Osteocyte (in vitro differentiated cells): ENCODE data around the gene VEPH1. TPM values are rescaled to one million over a fixed set of nuclear protein-coding genes. Genes with fewer than 3 reads are reported as not detected.

Experiments used
- DNase-seq: peaks from one replicate; pipeline ENCODE4 v3.0.0; 2021; ENCODE audit warnings: mixed read lengths; ENCODE audit not compliant: unreplicated experiment; ENCODE audit errors: extremely low spot score
- H3K27ac Mint-ChIP-seq: one replicate; pipeline ENCODE4 v1.8.0; 2021; ENCODE audit warnings: mild to moderate bottlenecking, mixed read lengths; ENCODE audit not compliant: unreplicated experiment
- H3K27me3 Mint-ChIP-seq: one replicate; pipeline ENCODE4 v1.8.0; 2021; ENCODE audit warnings: mixed read lengths; ENCODE audit not compliant: unreplicated experiment
- H3K36me3 Mint-ChIP-seq: one replicate; pipeline ENCODE4 v1.8.0; 2021; ENCODE audit warnings: mixed read lengths; ENCODE audit not compliant: unreplicated experiment
- H3K4me1 Mint-ChIP-seq: one replicate; pipeline ENCODE4 v1.8.0; 2021; ENCODE audit warnings: mixed read lengths; ENCODE audit not compliant: unreplicated experiment
- H3K4me3 Mint-ChIP-seq: one replicate; pipeline ENCODE4 v1.8.0; 2021; ENCODE audit warnings: mild to moderate bottlenecking, moderate library complexity, mixed read lengths; ENCODE audit not compliant: unreplicated experiment
- H3K9me3 Mint-ChIP-seq: one replicate; pipeline ENCODE4 v1.8.0; 2021; ENCODE audit warnings: mixed read lengths; ENCODE audit not compliant: unreplicated experiment
- total RNA-seq: library from RNA; stranded (reverse); gene quantifications from 2 replicates; pipeline ENCODE4 v1.2.1, GENCODE V29; 2021
- TF ChIP-seq, protein P1 (sequence below): fragments of 200-600 bp; sonication (generic); IDR thresholded peaks from 2 replicates; pipeline ENCODE4 v1.5.0; 2021; ENCODE audit warnings: antibody characterized with exemption, mild to moderate bottlenecking, moderate library complexity

The VEPH1 gene
- total RNA-seq, 1 donor from 2014 or later: 0.46 TPM

DNA sequence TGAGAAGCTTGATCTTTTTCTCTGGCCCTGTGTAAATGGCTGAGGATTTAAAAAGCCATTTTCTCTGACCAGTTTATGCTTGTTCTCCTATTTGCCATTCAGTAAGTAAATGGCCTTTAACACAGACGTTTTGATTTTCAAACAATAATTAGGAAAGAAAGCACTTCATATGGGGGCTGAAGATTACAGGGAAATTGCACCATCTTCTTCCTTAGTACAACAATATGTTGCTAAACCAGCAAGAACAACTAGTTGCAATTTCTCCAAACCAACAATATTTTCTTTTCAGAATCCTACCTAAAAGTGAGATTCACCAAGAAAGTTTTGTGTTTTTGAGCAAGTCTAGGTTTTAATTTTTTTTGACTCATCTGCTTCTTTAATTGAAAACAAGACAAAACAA is 262.8 kb downstream of the VEPH1 start:
- Mint-ChIP-seq H3K9me3 (no peaks in the 10 kb centered on the region), H3K4me1 (peaks cover 14% of the 10 kb centered on the region), H3K36me3 (no peaks in the 10 kb centered on the region), H3K27ac (no peak overlapping the region), H3K4me3 (no peak overlapping the region), H3K27me3 (no peaks in the 10 kb centered on the region)
- DNase-seq: no peak
- TF ChIP-seq, protein P1, sequence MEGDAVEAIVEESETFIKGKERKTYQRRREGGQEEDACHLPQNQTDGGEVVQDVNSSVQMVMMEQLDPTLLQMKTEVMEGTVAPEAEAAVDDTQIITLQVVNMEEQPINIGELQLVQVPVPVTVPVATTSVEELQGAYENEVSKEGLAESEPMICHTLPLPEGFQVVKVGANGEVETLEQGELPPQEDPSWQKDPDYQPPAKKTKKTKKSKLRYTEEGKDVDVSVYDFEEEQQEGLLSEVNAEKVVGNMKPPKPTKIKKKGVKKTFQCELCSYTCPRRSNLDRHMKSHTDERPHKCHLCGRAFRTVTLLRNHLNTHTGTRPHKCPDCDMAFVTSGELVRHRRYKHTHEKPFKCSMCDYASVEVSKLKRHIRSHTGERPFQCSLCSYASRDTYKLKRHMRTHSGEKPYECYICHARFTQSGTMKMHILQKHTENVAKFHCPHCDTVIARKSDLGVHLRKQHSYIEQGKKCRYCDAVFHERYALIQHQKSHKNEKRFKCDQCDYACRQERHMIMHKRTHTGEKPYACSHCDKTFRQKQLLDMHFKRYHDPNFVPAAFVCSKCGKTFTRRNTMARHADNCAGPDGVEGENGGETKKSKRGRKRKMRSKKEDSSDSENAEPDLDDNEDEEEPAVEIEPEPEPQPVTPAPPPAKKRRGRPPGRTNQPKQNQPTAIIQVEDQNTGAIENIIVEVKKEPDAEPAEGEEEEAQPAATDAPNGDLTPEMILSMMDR: no peak

DNA sequence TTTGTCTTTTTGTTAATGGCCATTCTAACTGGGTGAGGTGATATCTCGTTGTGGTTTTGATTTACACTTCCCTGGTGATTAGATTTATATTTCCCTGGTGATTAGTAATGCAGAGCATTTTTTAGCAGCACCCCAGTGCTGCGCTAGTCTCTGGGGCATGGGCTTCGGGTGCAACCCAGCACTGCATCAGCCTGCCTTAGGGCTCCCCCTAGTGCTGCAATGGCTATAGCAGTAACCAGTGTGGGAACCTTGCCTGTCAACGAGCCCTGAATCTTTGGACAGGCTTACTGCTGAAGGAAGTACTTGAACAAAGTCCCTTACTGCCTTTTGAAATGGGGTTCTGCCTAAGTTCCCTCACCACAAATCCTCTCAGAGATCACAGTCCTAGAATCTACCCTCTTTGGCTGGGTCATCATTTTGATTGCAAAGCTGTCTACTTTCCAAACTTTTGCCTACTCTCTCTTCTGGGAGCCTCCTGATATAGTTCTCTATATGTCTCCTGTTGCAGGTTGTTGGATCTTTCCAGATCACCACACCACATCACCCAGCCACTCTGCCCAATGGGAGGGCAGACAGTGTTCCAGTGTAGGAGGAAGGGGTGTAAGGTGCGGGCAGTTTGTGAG is 264.0 kb downstream of the VEPH1 start:
- Mint-ChIP-seq H3K36me3 (no peaks in the 10 kb centered on the region), H3K27me3 (no peaks in the 10 kb centered on the region), H3K9me3 (no peaks in the 10 kb centered on the region), H3K27ac (no peak overlapping the region), H3K4me1 (peaks cover 14% of the 10 kb centered on the region), H3K4me3 (no peak overlapping the region)
- TF ChIP-seq, protein P1: peak; percentile 57
- no peak for DNase-seq

DNA sequence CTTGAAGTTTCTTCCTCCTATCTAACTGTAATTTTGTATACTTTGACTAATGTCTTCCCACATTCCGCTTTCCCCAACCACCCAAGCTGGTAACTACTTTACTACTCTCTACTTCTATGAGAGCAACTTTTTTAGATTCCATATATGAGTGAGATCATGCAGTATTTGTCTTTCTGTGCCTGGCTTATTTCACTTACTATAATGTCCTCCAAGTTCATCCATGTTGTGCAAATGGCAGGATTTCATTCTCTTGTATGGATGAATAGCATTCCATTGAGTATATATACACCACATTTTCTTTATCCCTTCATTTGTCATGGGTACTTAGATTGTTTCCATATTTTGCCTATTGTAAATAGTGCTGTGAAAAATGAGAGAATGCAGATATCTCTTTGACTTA is 264.8 kb downstream of the VEPH1 start:
- peaks cover 9% of the 10 kb centered on the region for H3K4me1 Mint-ChIP-seq
- no peak overlapping the region for H3K27ac Mint-ChIP-seq
- H3K4me3 Mint-ChIP-seq: no peak overlapping the region
- DNase-seq: no peak
- no peaks in the 10 kb centered on the region for H3K9me3 Mint-ChIP-seq
- H3K27me3 Mint-ChIP-seq: no peaks in the 10 kb centered on the region
- no peaks in the 10 kb centered on the region for H3K36me3 Mint-ChIP-seq
- TF ChIP-seq, protein P1: no peak

DNA sequence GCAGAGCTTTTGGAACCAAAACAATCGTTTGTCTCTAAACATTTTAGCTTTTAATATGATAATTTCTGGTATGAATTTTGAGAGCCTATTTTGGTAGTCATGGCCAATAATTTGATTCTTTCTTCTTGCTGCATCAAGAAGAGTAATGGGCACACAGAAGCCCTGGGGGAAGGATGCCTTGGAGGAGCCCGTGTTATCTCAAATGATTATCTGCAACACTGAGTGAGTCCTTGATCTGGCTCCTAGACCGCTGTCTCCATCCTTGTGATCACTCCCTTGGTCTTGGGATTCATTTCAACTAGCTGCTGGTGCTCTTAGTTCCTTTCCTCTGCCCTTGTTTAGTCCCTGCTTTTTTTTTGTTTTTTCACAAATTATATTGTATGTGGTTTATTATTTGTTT is 265.3 kb downstream of the VEPH1 start:
- H3K4me1 Mint-ChIP-seq: peaks cover 9% of the 10 kb centered on the region
- no peak for DNase-seq

DNA sequence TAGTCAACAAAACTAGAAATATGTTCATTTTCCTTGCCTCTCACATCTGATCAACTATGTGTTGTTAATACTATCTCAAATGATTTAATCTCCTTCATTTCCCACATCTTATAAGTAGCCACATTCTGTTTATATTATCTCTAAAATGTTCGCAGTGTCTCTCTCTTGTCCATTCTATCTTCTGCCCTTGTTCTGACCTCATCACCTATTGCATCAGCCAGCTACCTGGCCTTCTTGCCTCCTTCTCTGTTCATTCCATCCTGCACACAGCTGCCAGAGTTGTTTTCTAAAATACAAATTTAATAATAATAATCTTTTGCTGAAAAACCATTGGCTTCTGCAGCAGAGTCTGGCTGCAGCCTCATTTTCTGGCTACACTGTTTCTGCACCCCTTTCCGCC is 267.9 kb downstream of the VEPH1 start:
- no peak for DNase-seq
- H3K9me3 Mint-ChIP-seq: no peaks in the 10 kb centered on the region
- TF ChIP-seq, protein P1: no peak
- H3K4me1 Mint-ChIP-seq: peaks cover 8% of the 10 kb centered on the region
- H3K27me3 Mint-ChIP-seq: no peaks in the 10 kb centered on the region
- no peaks in the 10 kb centered on the region for H3K36me3 Mint-ChIP-seq
- H3K27ac Mint-ChIP-seq: no peak overlapping the region
- H3K4me3 Mint-ChIP-seq: no peak overlapping the region

More for the DNA sequence above, 265.3 kb downstream of the VEPH1 start:
- Mint-ChIP-seq H3K27ac (no peak overlapping the region), H3K4me3 (no peak overlapping the region), H3K36me3 (no peaks in the 10 kb centered on the region), H3K9me3 (no peaks in the 10 kb centered on the region), H3K27me3 (no peaks in the 10 kb centered on the region)
- TF ChIP-seq, protein P1: no peak
